ENCODE measurements around the gene EEFSEC.

The EEFSEC gene

DNA sequence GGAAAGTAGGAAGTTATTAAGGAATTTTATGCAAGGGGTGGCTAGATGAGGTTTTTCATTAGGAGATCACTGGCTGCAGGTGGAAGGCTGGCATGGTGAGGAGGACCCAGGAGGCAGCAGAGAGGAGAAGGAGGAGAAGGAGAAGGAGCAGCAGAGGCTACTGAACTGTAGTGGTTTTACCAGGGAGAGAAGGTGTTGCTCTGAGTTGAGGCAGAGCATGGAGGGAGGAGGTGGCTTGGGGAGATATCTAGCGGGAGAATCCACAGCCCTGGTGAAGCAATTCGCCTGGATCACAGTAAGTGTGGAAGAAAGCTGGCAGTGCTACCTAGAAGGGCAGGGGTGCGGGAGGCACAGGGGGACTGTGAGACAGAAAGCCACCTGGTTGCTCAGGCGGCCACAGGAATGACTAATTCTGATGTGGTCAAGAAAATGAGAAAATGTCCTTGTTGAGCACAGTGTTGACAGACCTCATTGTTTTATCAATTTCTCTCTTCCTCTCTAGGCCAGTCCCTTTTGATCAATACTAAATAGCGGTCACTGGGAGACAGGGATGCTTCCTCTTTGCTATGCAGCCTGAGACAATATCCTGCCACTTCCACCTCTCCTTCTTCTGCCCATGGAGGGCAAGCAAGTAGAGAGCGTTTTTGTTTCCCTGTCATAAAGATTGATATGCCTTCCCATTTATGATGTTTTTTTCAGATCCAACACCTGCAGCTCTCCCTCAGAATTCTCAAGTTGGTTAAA, 94.6 kb downstream of the EEFSEC start:
- TF ChIP-seq, protein P1, sequence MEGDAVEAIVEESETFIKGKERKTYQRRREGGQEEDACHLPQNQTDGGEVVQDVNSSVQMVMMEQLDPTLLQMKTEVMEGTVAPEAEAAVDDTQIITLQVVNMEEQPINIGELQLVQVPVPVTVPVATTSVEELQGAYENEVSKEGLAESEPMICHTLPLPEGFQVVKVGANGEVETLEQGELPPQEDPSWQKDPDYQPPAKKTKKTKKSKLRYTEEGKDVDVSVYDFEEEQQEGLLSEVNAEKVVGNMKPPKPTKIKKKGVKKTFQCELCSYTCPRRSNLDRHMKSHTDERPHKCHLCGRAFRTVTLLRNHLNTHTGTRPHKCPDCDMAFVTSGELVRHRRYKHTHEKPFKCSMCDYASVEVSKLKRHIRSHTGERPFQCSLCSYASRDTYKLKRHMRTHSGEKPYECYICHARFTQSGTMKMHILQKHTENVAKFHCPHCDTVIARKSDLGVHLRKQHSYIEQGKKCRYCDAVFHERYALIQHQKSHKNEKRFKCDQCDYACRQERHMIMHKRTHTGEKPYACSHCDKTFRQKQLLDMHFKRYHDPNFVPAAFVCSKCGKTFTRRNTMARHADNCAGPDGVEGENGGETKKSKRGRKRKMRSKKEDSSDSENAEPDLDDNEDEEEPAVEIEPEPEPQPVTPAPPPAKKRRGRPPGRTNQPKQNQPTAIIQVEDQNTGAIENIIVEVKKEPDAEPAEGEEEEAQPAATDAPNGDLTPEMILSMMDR (IDR thresholded peaks at IDR 0.05; ENCODE audit: extremely low read depth, missing control alignments): no peak
- no peak for DNase-seq (ENCODE audit: low spot score)

DNA sequence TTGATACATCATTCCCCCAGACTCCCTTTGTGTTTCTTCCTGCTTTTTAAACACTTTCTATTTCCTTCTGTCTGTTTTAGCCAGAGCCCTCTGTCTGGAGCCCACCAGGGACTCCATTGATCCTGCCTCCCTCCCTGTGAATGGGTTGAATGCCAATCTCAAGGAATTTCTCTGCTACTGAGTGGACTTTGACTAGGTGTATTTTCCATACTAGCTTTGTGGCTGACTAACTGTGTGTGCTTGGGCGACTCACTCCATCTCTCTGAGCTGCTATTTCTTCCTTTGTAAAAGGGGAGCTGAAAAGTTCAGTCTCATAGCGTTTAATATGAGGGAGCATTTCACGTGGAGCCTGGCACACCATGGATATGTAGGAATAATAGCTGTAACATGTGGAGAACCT, 98.8 kb downstream of the EEFSEC start:
- TF ChIP-seq, protein P1 (IDR thresholded peaks at IDR 0.05; ENCODE audit: extremely low read depth, missing control alignments): no peak
- DNase-seq (ENCODE audit: low spot score): no peak

DNA sequence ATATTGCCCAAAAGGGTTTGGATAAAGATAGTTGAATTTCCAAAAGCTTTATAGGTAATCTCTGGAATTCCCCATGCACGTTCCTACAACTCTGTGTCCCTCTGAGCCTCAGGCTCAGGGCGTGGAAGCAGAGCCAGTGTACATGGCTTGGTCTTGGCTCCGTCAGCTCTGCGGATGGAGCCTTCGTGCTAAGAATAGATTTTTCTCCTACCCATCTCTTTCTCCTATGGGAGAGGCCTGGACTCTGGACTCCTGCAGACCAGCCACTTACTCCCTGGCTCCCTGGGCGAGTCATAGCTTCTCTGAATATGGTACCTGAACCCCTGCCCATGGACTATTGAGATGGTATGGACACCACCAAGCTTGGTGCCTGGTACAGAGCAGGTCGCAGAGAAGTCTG, 99.9 kb downstream of the EEFSEC start:
- TF ChIP-seq, protein P1 (IDR thresholded peaks at IDR 0.05; ENCODE audit: extremely low read depth, missing control alignments): no peak
- DNase-seq (ENCODE audit: low spot score): no peak

DNA sequence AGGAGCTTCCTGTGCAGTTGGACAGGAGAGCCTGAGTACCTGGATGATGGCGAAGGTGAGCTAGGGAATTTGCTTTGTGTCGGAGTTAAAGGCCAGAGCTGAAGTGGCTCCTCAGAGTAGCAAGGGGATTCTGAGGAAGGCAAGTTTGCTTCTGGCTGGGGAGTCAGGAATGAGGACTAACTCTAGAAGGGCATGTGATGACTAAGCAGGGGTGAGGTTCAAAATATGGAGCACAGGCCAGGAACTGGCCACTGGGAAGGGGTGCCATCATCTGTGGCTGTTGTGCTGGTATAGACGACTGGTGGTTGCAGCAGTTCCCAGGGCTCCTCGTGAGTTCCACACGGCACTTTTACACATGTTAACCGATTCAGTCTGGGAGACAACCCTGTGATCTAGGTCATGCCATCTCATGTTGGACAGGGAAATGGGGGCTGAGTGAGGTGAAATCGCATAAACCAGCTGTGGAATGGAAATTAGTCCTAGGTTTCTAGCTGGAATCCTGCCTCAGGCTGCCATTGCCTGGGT, 100.8 kb downstream of the EEFSEC start:
- TF ChIP-seq, protein P1 (IDR thresholded peaks at IDR 0.05; ENCODE audit: extremely low read depth, missing control alignments): no peak
- DNase-seq (ENCODE audit: low spot score): no peak

DNA sequence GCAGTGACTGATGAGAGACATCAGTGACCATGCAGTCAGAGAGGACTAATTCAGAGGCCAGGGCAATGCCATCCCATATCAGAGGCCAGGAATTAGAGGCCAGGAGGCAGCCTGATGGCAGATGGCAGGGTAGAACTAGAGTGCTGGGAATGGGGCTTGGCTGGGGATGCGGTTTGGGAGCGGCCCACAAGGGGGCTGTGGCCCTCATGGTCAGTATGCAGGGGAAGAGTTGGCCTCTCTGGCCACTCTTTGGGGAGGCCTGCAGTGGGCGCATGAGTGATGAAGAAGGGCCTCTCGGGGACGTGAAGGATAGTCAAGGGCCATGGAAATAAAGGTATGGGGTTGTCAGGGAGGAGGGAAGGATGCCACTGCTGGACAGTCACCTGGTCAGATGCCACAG, 101.7 kb downstream of the EEFSEC start:
- no peak for DNase-seq (ENCODE audit: low spot score)
- TF ChIP-seq, protein P1 (IDR thresholded peaks at IDR 0.05; ENCODE audit: extremely low read depth, missing control alignments): no peak

DNA sequence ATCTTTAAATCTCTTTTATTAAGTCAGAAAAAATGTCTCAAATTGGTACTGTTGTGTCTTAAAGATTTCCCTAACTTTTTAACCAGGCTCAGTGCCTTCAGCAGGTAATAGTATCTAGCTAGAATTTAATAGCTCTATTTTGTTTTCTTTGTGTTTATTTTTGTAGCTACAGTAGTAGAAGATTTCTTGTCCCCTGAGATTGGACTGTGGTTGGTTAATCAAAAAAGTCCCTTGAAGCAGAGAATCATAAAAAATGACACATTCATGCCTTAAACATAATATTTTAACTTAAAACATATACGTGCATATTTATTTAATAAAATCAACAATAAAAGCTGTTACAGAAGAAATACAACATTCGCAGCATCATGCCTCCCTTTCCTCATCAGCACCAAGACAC, 102.8 kb downstream of the EEFSEC start:
- DNase-seq (ENCODE audit: low spot score): no peak
- TF ChIP-seq, protein P1 (IDR thresholded peaks at IDR 0.05; ENCODE audit: extremely low read depth, missing control alignments): no peak

DNA sequence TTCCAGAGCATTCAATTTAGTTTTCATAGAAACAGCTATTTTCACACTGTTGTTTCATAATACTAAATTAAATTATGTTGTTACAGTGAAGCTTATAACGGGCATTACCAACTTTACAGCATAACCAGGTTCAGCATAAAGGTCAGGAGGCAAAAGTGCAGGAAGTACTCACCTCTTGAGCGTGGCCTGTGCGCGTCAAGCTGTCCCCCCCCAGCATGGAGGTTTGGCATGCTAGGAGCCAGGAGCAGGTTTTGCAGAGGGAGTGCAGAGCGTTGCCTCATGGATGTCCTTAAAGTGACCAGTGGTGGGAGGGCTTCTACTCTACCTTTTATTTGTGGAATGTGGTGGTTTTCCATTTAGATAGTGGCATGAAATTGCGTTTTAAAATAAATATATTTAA, 104.4 kb downstream of the EEFSEC start:
- TF ChIP-seq, protein P1 (IDR thresholded peaks at IDR 0.05; ENCODE audit: extremely low read depth, missing control alignments): no peak

More for the DNA sequence above, 104.4 kb downstream of the EEFSEC start:
- DNase-seq (ENCODE audit: low spot score): no peak

All from GM20000 (cell line).